Measurements from ENCODE around the gene SPATA32. TPM values are rescaled to one million over a fixed set of nuclear protein-coding genes. Genes with fewer than 3 reads are reported as not detected.

SPATA32 gene
- total RNA-seq, 1 donor from 2014 or later: not detected

GRCh38 chr17:45277992-45278391, 16.1 kb upstream of the SPATA32 start:
- H3F3A ChIP-seq (ENCODE audit: low read depth): no peaks in the 10 kb centered on the region
- H3K79me2 ChIP-seq (ENCODE audit: low read depth): no peaks in the 10 kb centered on the region
- H4K20me1 ChIP-seq (ENCODE audit: low read depth): no peaks in the 10 kb centered on the region
- no peaks in the 10 kb centered on the region for H3K36me3 ChIP-seq
- no peak overlapping the region for H3K4me3 ChIP-seq
- H2AFZ ChIP-seq (replicated peaks): no peak overlapping the region
- Mint-ChIP-seq H3K27me3 (ENCODE audit: insufficient read depth, low read depth) (peaks cover 2% of the 10 kb centered on the region), H3K4me1 (peaks cover 7% of the 10 kb centered on the region), H3K27ac (no peak overlapping the region), H3K36me3 (peaks cover 9% of the 10 kb centered on the region), H3K4me3 (no peak overlapping the region), H3K9me3 (no peaks in the 10 kb centered on the region)
- H3K9ac ChIP-seq: no peak overlapping the region
- H3K4me2 ChIP-seq: no peak overlapping the region
- DNase-seq (ENCODE audit: low spot score): no peak
- no peaks in the 10 kb centered on the region for H3K27me3 ChIP-seq
- no peaks in the 10 kb centered on the region for H3K9me3 ChIP-seq (ENCODE audit: low read depth)
- H3K4me1 ChIP-seq: no peaks in the 10 kb centered on the region
- no peak for TF ChIP-seq EZH2 (IDR thresholded peaks at IDR 0.05)
- TF ChIP-seq EZH2phosphoT487 (IDR thresholded peaks at IDR 0.05): no peak
- no peak for TF ChIP-seq CTCF (IDR thresholded peaks at IDR 0.05)
- no peak overlapping the region for H3K27ac ChIP-seq

GRCh38 chr17:45277216-45277849, 15.4 kb upstream of the SPATA32 start:
- Mint-ChIP-seq H3K36me3 (peaks cover 12% of the 10 kb centered on the region), H3K9me3 (no peaks in the 10 kb centered on the region), H3K4me1 (peaks cover 7% of the 10 kb centered on the region), H3K27me3 (ENCODE audit: insufficient read depth, low read depth) (peaks cover 2% of the 10 kb centered on the region), H3K27ac (no peak overlapping the region), H3K4me3 (no peak overlapping the region)
- Histone ChIP-seq H3K27me3 (no peaks in the 10 kb centered on the region), H3F3A (ENCODE audit: low read depth) (no peaks in the 10 kb centered on the region), H3K9ac (no peak overlapping the region), H3K9me3 (ENCODE audit: low read depth) (no peaks in the 10 kb centered on the region), H2AFZ (replicated peaks) (no peak overlapping the region), H3K4me1 (no peaks in the 10 kb centered on the region), H3K36me3 (no peaks in the 10 kb centered on the region), H4K20me1 (ENCODE audit: low read depth) (no peaks in the 10 kb centered on the region), H3K4me3 (no peak overlapping the region), H3K79me2 (ENCODE audit: low read depth) (no peaks in the 10 kb centered on the region), H3K4me2 (no peak overlapping the region), H3K27ac (no peak overlapping the region)
- TF ChIP-seq CTCF (IDR thresholded peaks at IDR 0.05): peak; percentile 85
- no peak for TF ChIP-seq EZH2phosphoT487 (IDR thresholded peaks at IDR 0.05)
- no peak for TF ChIP-seq EZH2 (IDR thresholded peaks at IDR 0.05)
- DNase-seq (ENCODE audit: low spot score): peak; percentile 94

GRCh38 chr17:45276031-45276430, 14.1 kb upstream of the SPATA32 start:
- no peaks in the 10 kb centered on the region for H3K27me3 ChIP-seq
- H3K36me3 ChIP-seq: no peaks in the 10 kb centered on the region
- no peaks in the 10 kb centered on the region for H3K79me2 ChIP-seq (ENCODE audit: low read depth)
- DNase-seq (ENCODE audit: low spot score): no peak
- no peak overlapping the region for H3K9ac ChIP-seq
- Mint-ChIP-seq H3K27me3 (ENCODE audit: insufficient read depth, low read depth) (peaks cover 2% of the 10 kb centered on the region), H3K4me1 (peaks cover 7% of the 10 kb centered on the region), H3K4me3 (no peak overlapping the region), H3K9me3 (no peaks in the 10 kb centered on the region), H3K27ac (no peak overlapping the region), H3K36me3 (peaks cover 14% of the 10 kb centered on the region)
- H3K4me3 ChIP-seq: no peak overlapping the region
- TF ChIP-seq CTCF (IDR thresholded peaks at IDR 0.05) (no peak), EZH2 (IDR thresholded peaks at IDR 0.05) (no peak), EZH2phosphoT487 (IDR thresholded peaks at IDR 0.05) (no peak)
- H3K4me1 ChIP-seq: no peaks in the 10 kb centered on the region
- H3K4me2 ChIP-seq: no peak overlapping the region
- no peak overlapping the region for H3K27ac ChIP-seq
- H4K20me1 ChIP-seq (ENCODE audit: low read depth): no peaks in the 10 kb centered on the region
- no peaks in the 10 kb centered on the region for H3K9me3 ChIP-seq (ENCODE audit: low read depth)
- no peaks in the 10 kb centered on the region for H3F3A ChIP-seq (ENCODE audit: low read depth)
- H2AFZ ChIP-seq (replicated peaks): no peak overlapping the region
